Measurements from ENCODE around the gene MBIP. TPM values are rescaled to one million over a fixed set of nuclear protein-coding genes. Genes with fewer than 3 reads are reported as not detected.

The MBIP gene
- total RNA-seq, 1 donor from 2014 or later = 41.5 TPM

GRCh38 chr14:36271222-36271621, 49.2 kb downstream of the MBIP start:
- Mint-ChIP-seq H3K27me3 (ENCODE audit: low read depth) (peaks cover 70% of the 10 kb centered on the region), H3K4me3 (no peak overlapping the region), H3K4me1 (peaks cover 3% of the 10 kb centered on the region)

DNA sequence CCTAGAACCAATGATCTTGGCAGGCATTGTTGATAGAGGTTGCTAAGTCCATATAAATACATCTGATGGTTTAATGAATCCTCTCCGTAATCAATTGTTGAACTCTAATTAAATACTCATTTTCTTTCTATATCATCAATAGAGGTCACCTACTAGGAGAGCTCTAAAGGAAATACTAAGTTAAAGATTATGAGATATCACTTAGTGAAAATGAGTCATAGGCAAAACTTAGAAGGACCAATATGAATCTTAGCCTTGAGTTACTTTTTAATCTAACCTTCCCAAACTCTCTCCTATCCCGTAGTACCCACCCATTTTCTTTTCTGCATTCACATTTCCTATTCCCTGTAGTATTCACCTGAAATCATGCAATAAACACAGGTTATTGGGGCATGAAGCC, 50.2 kb downstream of the MBIP start:
- Mint-ChIP-seq H3K4me3 (no peak overlapping the region), H3K36me3 (no peaks in the 10 kb centered on the region), H3K27me3 (ENCODE audit: low read depth) (peaks cover 70% of the 10 kb centered on the region), H3K4me1 (peaks cover 3% of the 10 kb centered on the region), H3K9me3 (no peaks in the 10 kb centered on the region), H3K27ac (no peak overlapping the region)
- no peak for TF ChIP-seq CTCF (IDR thresholded peaks at IDR 0.05; ENCODE audit: unreplicated experiment)
- no peak for DNase-seq (ENCODE audit: low spot score in 2 of 2, unreplicated experiment in 2 of 2)

More at GRCh38 chr14:36271222-36271621, 49.2 kb downstream of the MBIP start:
- H3K9me3 Mint-ChIP-seq = no peaks in the 10 kb centered on the region
- no peak for DNase-seq (ENCODE audit: low spot score in 2 of 2, unreplicated experiment in 2 of 2)
- no peaks in the 10 kb centered on the region for H3K36me3 Mint-ChIP-seq
- no peak for TF ChIP-seq CTCF (IDR thresholded peaks at IDR 0.05; ENCODE audit: unreplicated experiment)
- no peak overlapping the region for H3K27ac Mint-ChIP-seq

DNA sequence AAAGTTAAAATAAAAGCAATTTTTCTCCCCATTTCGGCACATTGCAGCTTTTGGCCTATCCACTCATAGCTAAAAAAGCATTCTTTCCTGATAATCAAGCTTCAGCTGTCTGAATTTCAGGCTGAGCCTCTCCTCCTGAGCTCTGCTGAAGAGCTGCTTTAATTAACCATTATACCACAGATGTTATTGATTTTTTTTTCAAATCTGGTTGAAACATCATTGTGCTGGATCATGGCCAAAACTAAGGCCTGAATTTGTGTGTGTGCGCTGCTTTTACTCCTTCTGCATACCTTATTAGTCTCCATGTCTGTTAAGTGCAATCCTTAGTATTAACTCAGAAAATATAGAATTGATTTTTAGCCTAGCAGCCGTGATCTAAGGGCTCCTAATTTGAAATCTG, 52.3 kb downstream of the MBIP start:
- Mint-ChIP-seq H3K4me3 (no peak overlapping the region), H3K27me3 (ENCODE audit: low read depth) (peaks cover 55% of the 10 kb centered on the region), H3K36me3 (no peaks in the 10 kb centered on the region), H3K9me3 (no peaks in the 10 kb centered on the region), H3K4me1 (peaks cover 3% of the 10 kb centered on the region), H3K27ac (no peak overlapping the region)
- TF ChIP-seq CTCF (IDR thresholded peaks at IDR 0.05; ENCODE audit: unreplicated experiment) = no peak
- DNase-seq (ENCODE audit: low spot score in 2 of 2, unreplicated experiment in 2 of 2) = no peak

DNA sequence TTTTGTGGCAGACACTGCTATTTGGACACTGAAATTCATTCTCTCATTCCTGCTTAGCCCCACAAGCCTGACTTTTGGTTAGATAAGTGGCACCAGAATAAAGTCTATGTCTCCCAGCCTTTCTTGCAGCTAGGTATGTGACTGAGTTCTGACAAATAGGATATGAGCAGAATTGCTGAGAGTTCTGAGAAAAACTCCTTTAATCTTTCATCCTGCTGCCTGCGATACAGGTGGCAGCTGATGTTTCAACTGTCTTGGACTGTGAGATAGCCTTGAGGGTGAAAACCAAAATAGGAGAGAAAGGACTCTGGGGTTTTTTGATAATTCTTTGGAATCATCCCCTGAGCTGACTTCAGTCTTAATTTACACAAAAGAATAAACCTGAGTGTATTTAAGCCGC, 55.8 kb downstream of the MBIP start:
- no peaks in the 10 kb centered on the region for H3K4me1 Mint-ChIP-seq
- peaks cover 31% of the 10 kb centered on the region for H3K27me3 Mint-ChIP-seq (ENCODE audit: low read depth)
- DNase-seq (ENCODE audit: low spot score in 2 of 2, unreplicated experiment in 2 of 2) = no peak
- H3K4me3 Mint-ChIP-seq = no peak overlapping the region
- no peaks in the 10 kb centered on the region for H3K9me3 Mint-ChIP-seq
- no peaks in the 10 kb centered on the region for H3K36me3 Mint-ChIP-seq
- H3K27ac Mint-ChIP-seq = no peak overlapping the region
- no peak for TF ChIP-seq CTCF (IDR thresholded peaks at IDR 0.05; ENCODE audit: unreplicated experiment)

DNA sequence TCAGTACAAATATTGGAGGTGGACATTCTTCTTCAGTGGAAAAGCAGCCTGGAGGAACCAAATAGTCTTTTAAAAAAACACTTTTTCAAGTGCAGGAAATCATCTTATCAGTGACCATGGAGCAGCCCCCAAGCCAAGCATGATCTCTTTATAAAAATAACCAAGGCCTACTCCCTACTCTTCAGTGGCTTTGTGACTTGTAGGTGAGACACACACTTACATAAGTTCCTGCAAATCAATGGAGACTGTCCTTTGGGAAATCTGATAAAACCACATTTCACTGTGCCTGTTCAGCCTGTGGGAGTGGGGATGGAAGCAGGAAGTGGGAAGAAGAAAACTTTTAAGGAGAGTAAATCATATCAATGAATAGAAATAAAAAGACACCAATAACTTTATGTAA, 56.3 kb downstream of the MBIP start:
- no peaks in the 10 kb centered on the region for H3K9me3 Mint-ChIP-seq
- no peaks in the 10 kb centered on the region for H3K4me1 Mint-ChIP-seq
- no peak for TF ChIP-seq CTCF (IDR thresholded peaks at IDR 0.05; ENCODE audit: unreplicated experiment)
- no peak overlapping the region for H3K27ac Mint-ChIP-seq
- H3K36me3 Mint-ChIP-seq = no peaks in the 10 kb centered on the region
- DNase-seq (ENCODE audit: low spot score in 2 of 2, unreplicated experiment in 2 of 2) = no peak
- peaks cover 27% of the 10 kb centered on the region for H3K27me3 Mint-ChIP-seq (ENCODE audit: low read depth)
- no peak overlapping the region for H3K4me3 Mint-ChIP-seq

Measured in mesothelial cell of epicardium (in vitro differentiated cells).